ENCODE data around the gene FRMD5.

The FRMD5 gene

DNA sequence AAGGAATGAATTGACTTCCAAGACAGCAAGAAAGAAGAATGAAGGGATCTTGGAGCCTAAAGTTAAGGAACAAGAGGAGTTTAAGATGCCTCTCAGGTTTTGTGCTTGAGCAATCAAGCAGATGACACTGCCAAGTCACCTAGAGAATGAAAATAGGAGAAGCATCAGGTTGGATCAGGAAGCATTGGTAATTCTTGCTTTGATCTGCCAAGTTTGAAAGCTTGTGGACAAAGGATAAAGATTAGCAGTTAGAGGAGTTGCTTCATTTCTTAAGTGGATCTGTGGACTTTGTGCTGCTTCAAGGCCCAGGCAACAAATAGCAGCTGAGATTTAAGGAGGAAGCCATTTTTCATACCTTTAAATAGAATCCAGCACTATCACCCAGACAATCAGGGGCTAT is 35.6 kb downstream of the FRMD5 start:
- no peak for DNase-seq

DNA sequence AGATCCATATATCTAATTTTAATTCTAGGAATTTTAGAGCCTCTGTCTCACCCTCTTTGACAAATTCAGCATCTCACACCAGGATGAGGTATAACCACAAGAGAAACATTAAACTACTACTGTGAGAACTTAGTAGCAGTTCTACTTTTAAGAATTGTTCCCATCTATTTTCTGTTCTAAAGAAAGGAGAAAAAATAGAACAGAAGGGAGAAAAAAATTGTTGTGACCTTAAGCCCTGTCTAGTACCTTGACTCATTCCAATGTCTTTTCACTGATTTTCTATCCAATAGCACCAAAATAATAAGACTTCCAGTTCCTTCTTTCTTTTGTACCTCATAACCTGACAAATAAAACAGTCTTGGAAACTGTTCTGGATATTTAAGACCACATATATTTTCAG is 37.0 kb downstream of the FRMD5 start:
- DNase-seq, result no peak

DNA sequence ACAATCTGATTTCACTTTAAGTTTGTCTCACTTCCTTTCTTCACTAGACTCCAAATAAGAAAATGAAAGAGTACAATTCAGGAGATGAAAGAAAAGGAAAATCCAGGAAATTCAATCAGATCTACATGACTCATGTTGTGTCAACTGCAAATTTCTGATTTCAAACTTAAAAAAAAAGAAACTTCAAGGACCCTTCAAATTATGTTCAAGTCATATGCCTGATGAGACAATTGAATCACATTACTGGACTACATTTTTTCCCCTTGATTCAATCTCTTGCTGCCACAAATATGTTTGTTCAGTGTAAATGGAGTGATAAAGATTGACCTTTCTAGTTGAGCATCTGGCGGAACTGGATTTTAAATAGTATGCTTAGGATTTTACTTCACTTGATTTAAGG is 37.4 kb downstream of the FRMD5 start:
- DNase-seq, result no peak

GRCh38 chr15:44153352-44153751 is 41.7 kb downstream of the FRMD5 start:
- DNase-seq, result no peak

DNA sequence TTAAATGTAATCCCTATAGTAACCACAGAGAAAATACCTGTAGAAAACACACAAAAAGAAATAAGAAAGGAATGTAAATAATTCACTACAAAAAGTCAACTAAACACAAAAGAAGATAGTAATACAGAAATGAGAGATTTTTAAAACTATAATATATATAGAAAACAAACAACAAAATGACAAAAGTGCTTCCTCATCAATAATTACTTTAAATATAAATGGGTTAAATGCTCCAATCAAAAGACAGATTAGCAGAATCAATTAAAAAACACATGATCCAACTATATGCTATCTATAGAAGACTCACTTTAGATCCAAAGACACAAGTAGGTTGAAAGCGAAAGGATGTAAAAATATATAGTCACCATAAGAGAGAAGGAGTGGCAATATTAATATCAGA is 45.8 kb downstream of the FRMD5 start:
- no peak for DNase-seq

DNA sequence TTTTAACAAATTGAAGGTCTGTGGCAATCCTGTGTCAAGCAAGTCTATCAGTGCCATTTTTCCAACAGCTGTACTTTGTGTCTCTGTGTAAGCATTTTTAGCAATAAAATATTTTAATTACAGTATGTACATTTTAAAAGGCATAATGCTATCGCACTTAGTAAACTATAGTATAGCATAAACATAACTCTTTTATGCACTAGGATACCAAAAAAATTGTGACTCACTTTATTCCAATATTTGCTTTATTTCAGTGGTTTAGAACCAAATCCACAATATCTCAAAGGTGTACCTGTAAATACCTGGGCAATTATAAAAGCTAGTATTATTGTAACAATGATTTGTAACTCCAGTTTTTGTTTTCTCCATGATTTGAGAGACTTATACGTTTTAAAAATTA is 46.5 kb downstream of the FRMD5 start:
- no peak for DNase-seq

DNA sequence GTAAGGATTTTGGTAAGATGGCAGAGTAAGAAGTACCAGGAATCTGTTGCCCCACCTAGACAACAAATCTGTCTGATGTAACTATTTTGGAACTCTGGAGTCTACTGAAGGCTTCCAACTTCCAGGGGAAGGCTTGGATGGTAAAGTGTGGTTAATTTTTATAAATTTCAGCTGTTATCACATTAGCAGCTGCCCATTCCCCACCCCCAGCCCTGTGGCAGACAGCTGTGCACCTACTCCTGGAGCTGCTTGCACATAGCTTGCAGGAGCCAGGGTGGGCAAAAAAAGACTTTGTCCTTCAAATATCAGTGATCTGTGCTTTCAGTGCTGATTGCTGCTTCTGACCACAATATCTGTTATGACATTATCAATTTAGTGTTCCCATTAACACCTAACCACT is 47.4 kb downstream of the FRMD5 start:
- DNase-seq, result no peak

GRCh38 chr15:44145495-44145894 is 49.6 kb downstream of the FRMD5 start:
- DNase-seq, result no peak

DNA sequence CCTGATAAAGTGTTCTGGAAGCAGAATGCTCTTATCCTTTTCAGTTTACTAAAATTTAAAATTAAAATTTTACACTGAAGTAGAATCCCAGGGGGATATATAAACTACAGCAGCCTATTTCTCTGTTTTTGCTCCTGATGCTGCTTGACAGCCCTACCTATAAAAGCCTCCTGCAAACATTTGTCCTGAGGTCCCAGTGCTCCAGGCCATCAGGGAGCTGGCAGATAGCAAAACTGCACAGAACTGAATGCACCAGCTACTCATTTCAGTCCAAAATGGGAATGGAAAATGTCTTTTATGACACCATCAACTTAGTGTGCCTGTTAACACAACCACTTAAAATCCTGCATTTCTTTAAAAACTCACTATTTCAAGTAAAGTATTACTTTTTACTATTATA is 50.1 kb downstream of the FRMD5 start:
- DNase-seq, result no peak

GRCh38 chr15:44144184-44144583 is 50.9 kb downstream of the FRMD5 start:
- no peak for DNase-seq

DNA sequence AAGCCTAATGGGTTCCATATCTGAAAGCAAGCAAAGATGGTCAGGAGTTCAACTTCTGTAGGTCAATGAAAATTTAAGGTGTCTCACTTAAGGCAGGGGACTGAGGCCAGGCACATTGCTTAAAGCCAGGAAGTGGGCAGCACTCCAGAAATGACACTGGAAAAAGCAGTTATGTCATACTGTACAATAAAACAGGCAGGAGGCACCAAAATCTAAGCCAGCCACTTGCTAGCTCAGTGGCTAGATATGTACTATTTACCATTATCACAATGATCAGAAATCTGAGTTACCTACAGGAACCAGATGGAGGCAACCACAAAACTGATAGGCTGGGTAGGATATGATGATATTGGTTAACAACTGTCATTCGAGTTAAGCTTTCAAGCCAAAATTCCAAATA is 57.3 kb downstream of the FRMD5 start:
- peak; percentile 19 to 66 for DNase-seq

GRCh38 chr15:44136991-44137477 is 58.0 kb downstream of the FRMD5 start:
- no peak for DNase-seq

DNA sequence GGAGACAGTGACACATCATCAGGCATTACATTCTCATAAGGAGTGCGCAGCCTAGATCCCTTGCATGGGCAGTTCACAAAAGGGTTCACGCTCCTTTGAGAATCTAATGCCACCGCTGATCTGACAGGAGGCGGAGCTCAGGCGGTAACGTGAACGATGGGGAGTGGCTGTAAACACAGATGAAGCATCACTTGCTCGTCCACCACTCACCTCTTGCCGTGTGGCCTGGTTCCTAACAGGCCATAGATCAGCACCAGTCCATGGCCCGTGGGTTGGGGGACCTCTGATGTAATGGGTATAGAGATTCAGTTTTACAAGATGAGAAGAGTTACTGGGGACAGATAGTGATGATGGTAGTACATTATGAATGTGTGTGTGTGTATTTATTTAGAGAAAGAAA is 63.0 kb downstream of the FRMD5 start:
- no peak for DNase-seq

- no peak for DNase-seq
Observed at GRCh38 chr15:44130778-44131177, 64.3 kb downstream of the FRMD5 start.

GRCh38 chr15:44129911-44130310 is 65.2 kb downstream of the FRMD5 start:
- DNase-seq, result no peak

DNA sequence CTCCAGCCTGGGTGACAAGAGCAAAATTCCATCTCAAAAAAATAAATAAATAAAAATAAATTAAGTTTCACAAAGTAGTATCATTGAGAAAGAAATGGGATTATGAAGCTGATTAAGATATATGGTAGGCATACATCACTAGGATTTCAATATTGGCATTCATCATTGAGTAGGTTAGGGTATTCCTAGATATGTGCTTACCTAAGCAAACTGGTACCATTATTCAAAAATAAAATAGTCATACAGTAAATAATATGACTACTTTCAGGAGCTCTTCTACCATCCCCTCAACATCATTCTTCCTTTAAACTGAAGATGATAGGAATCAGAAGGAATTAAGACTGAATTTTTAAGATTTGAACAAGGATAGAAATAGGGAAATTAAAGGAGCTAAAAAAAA is 66.6 kb downstream of the FRMD5 start:
- no peak for DNase-seq

GRCh38 chr15:44125879-44126278 is 69.2 kb downstream of the FRMD5 start:
- DNase-seq, result no peak

GRCh38 chr15:44102675-44103254 is 92.3 kb downstream of the FRMD5 start:
- peak in 1 of 2 experiments; percentile 35 for DNase-seq

- DNase-seq, result no peak
Observed at GRCh38 chr15:44101944-44102343, 93.1 kb downstream of the FRMD5 start.

DNA sequence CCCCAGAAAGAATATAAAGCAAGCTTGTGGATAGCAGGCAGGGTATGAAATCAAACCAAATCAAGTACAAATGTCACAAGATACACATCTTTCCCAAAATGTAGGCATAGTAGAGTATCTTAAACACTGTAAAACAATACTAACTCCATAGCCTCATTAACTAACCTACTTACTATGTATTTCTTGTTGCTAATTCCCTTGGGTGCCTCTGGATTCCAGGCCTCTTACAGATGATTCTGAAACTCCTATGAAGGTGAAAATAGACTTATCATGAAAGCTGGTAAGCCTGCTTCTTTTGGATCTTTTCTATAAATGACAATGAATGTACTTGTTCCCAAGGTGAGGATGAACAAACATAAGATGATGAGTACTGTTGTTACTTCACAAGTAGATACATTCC is 93.8 kb downstream of the FRMD5 start:
- DNase-seq, result no peak

DNA sequence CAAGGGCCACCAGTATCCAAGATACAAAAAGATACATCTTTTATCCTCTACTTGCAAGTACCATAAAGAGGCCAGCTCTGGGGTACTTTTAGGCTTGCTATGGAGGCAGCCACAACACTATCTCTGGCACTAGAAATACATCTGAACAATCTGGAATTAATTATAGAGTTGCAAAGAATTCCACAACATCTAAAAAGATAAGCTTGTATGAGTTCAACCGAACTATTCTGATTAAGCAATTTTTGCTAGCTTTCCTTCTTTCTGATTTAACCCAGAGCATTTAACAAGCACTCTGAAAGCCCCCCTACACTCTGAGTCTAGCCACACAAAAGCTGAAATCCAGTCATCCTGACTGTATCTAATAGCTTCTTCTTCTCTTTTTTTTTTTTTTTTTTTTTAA is 95.4 kb downstream of the FRMD5 start:
- no peak for DNase-seq

DNA sequence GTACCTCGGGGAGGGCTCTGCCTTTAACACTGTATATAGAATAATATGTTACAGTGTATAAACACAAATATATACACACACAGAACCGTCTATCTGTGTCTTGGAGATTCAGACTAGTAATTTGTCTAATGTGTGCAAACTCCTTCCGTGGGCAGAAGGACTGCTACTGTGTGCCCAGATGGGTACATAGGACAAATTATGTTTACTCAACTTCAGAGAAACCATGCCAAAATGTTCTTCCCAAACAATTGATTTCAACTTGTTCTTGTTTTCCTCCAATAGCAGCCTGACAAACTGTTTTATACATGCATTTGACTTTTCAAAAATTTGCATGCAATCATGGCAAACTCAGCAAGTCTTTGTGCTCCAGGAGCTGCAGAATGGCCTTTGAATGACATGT is 97.5 kb downstream of the FRMD5 start:
- no peak for DNase-seq

- DNase-seq, result no peak
Observed at GRCh38 chr15:44096596-44096995, 98.5 kb downstream of the FRMD5 start.

DNA sequence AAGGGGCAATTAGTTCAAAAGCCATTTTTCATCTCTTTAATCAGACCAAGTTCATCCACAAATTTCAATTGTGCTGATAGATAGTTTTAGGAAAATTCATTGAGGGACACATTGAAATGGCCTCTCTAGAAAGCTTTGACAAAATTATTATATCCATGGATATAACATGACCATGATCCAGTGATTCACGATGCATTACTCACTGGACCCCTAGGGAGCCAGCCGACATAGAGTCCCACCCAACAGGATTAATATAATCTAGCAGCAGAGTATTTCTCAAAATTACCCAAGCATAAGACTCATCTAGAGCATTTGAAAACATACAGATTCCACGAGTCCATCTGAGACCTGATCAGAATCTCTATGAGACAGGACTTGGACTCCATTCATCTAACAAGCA is 100.3 kb downstream of the FRMD5 start:
- DNase-seq, result no peak

- no peak for DNase-seq
Observed at GRCh38 chr15:44093836-44094235, 101.2 kb downstream of the FRMD5 start.

DNA sequence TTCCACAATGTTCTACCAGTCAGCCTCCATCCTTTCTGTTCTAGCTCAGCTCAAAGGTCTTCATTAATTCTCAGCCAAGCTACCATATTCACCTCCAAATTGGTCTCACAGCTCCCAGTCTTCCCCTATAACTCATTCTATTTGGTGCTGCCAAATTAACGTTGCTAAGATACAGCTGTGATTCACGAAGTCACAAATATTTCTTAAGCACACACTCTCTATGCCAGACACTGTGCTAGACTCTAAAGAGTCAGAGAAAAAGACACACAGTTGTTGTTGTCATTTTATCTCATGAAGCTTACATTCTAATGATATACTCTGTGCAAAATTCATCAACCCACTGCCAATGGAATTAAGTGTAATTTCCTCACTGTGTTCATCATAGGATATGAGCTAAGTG is 102.8 kb downstream of the FRMD5 start:
- DNase-seq, result no peak

All from NCI-H2081 (cell line).